Neural progenitor cell (in vitro differentiated cells): ENCODE results near the gene HSPA9.

Experiments
- EZH2 ChIP-seq: fragments of 200-600 bp; sonication (generic); IDR thresholded peaks from 2 replicates; pipeline ENCODE4 v1.6.1; 2017; ENCODE audit warnings: antibody characterized with exemption, mild to moderate bottlenecking, moderate library complexity
- EZH2phosphoT487 ChIP-seq: fragments of 200-600 bp; sonication (generic); IDR thresholded peaks from 2 replicates; pipeline ENCODE4 v1.6.1; 2017; ENCODE audit warnings: antibody characterized with exemption
- TF ChIP-seq, protein P1 (sequence below): fragments of 200-600 bp; sonication (generic); IDR thresholded peaks from 2 replicates; pipeline ENCODE4 v1.5.1; 2017; ENCODE audit warnings: antibody characterized with exemption, mild to moderate bottlenecking

DNA sequence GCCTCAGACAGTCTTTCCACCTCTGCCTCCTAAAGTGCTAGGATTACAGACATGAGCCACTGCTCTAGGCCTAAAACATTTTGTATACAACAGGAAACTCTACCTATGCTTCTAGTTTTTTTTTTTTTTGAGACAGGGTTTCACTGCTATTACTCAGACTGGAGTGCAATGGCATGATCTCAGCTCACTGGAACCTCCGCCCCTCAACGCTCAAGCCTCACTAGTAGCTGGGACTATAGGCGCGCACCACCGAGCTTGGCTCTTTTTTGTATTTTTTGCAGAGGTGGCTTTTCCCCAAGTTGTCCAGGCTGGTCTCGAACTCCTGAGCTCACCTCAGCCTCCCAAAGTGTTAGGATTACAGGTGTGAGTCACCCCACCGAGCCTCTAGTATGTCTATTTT is 5.4 kb downstream of the HSPA9 start:
- TF ChIP-seq, protein P1, sequence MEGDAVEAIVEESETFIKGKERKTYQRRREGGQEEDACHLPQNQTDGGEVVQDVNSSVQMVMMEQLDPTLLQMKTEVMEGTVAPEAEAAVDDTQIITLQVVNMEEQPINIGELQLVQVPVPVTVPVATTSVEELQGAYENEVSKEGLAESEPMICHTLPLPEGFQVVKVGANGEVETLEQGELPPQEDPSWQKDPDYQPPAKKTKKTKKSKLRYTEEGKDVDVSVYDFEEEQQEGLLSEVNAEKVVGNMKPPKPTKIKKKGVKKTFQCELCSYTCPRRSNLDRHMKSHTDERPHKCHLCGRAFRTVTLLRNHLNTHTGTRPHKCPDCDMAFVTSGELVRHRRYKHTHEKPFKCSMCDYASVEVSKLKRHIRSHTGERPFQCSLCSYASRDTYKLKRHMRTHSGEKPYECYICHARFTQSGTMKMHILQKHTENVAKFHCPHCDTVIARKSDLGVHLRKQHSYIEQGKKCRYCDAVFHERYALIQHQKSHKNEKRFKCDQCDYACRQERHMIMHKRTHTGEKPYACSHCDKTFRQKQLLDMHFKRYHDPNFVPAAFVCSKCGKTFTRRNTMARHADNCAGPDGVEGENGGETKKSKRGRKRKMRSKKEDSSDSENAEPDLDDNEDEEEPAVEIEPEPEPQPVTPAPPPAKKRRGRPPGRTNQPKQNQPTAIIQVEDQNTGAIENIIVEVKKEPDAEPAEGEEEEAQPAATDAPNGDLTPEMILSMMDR = no peak
- TF ChIP-seq EZH2phosphoT487 (no peak), EZH2 (no peak)
